HG02798 (cell line): Measurements from ENCODE around the gene C22orf15.

Experiments
- ATAC-seq: cut with Tn5 transposase; IDR thresholded peaks from one replicate; pipeline ENCODE4 v1.9.1; 2021; ENCODE audit warnings: mild to moderate bottlenecking; ENCODE audit not compliant: unreplicated experiment, poor library complexity

Gene C22orf15

DNA sequence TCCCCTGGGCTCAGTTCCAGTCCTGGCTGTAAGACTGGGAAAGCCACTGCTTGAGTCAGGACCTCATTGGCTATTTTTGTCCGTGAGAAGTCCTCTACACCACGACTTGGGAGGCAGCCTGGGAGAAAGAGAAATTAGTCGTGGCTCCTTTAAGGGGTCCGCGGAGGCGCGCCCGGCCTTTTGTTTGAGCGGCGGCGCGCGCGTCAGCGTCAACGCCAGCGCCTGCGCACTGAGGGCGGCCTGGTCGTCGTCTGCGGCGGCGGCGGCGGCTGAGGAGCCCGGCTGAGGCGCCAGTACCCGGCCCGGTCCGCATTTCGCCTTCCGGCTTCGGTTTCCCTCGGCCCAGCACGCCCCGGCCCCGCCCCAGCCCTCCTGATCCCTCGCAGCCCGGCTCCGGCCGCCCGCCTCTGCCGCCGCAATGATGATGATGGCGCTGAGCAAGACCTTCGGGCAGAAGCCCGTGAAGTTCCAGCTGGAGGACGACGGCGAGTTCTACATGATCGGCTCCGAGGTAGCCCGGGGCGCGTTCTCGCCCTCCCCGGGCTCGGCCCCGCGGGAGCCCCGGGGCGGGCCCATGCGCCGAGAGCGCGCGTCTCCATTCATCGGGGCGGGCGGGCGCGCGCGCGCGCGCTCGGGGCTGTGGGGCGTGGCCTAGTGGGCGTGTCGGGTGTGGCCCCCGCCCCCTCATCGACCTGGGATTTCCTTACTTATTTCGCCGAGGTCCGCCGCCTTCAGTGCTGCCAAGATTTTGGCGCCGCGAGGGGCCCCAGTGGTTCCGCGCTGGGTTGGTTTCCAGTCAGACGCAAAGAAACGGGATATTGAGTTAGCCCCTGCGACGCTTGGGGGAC lies 24.2 kb downstream of the C22orf15 start, which contains the start of gene SMARCB1:
Gene SMARCB1, plus strand, starts transcription at position 215 of the 848 bp plus-strand sequence. Its CDS starts 204 bp downstream, at position 419.
- ATAC-seq: peak; percentile 82

- no peak for ATAC-seq
Measured at GRCh38 chr22:23787600-23787896, 24.8 kb downstream of the C22orf15 start.

DNA sequence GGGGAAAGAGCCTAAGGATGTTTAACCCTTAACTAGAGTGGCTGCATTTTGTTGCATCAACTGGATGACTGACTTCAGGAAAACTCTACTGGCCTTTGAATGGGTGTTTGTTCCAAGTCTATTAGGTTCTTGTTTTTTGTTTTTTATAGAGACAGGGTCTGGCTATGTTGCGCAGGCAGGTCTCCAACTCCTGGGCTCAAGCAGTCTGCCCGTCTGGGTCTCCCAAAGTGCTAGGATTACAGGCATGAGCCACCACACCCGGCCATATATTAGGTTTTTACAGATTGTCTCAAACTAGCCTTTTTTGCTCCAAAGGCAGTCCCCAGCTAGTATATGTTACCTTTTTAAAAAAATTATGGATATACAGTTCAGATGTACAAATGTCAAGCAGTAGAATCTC lies 25.1 kb downstream of the C22orf15 start:
- ATAC-seq: no peak

DNA sequence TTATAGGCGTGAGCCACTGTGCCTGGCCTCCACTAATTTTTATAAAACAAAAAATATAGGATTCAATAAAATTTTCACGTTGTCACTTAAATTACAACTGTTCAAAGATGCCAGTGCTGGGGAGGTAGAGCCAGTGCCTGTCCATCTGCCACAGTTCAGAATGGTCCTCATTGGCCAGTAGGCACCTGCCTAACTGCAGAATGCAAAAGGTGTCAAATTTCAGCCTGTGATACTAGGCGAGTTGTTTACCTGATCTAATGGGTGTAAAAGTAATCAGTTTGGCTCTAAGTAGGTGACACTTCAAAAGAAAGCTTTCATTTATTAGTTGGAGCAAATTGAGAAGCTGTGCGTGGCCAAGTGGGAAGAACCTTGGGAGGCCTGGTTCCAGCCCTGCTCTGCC lies 26.3 kb downstream of the C22orf15 start:
- ATAC-seq: no peak

- ATAC-seq: no peak
Measured at GRCh38 chr22:23789638-23790037, 26.8 kb downstream of the C22orf15 start.

DNA sequence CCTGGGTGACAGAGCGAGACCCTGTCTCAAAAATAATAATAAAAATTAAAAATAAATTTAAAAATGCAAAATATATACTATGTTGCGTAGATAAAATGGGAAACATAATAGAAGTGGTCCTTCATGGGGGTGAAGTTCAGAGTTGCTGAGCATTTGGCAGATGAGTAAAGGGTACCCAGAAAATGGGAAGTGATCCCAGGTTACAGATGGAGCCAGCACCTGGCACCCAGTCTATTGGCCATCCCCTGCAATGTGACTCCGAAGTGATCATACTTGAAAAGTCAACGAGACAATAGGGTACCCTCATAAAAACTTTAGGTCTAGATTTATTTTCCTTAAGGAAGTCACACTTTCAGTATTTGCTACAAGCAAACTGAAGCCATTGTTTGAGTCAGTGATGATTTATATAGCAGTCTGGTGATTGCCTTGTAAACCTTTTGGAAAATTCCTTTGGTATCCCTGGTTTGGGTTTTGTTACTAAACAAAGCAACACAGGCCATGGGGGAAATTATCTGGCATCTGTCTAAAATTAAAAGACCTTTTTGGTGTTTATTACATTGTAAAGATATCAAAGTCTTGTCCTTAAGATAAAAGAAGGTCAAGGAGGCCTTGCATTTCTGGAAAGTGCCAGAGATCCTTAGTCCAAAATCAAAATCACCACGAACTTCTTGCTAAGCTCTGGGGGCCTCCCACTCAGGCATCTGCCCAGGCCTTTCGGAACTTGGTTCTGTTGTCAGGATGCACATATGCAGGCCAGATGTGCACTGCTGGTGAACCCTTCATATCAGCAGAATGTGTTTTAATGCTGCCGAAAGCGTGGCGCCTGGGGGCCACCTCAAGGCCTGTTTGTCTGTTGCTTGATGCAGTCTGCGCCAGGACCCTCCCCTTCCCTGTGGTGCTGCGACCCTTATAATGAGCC lies 28.3 kb downstream of the C22orf15 start:
- ATAC-seq: no peak

- ATAC-seq: no peak
Measured at GRCh38 chr22:23791738-23792645, 29.2 kb downstream of the C22orf15 start.

GRCh38 chr22:23793326-23793725 lies 30.5 kb downstream of the C22orf15 start:
- ATAC-seq: no peak

GRCh38 chr22:23796461-23796860 lies 33.7 kb downstream of the C22orf15 start:
- no peak for ATAC-seq

GRCh38 chr22:23800297-23801237 lies 37.8 kb downstream of the C22orf15 start:
- ATAC-seq: peak; percentile 60

DNA sequence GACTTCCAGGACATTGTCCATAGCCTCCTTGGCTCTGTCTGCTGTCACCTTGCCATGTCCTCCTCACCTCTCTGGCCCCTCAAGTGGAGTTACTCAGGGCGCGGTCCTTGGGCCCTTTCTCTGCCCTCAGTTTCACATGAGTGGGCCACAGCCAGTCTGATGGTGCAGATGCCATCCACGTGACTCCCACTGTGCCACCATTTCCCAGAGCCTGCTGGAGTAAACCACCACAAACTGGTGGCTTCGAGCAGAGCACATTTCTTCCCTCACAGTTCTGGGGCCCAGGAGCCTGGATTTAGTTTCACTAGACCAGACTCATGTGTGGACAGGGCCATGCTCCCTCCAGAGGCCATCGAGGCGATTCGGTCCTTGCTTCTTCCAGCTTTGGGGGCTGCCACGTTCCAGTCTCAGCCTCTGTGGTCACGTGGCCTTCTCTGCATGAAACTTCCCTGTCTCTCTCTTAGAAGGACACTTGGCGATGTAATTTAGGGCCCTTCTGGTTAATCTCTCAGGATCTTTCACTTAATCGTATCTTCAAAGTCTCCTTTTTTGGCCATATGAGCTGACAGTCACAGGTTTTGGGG lies 38.5 kb downstream of the C22orf15 start:
- ATAC-seq: peak; percentile 6

GRCh38 chr22:23801886-23802377 lies 39.1 kb downstream of the C22orf15 start:
- ATAC-seq: no peak

- peak; percentile 36 for ATAC-seq
Measured at GRCh38 chr22:23803001-23803819, 40.4 kb downstream of the C22orf15 start.

GRCh38 chr22:23804781-23805291 lies 42.0 kb downstream of the C22orf15 start:
- ATAC-seq: no peak

DNA sequence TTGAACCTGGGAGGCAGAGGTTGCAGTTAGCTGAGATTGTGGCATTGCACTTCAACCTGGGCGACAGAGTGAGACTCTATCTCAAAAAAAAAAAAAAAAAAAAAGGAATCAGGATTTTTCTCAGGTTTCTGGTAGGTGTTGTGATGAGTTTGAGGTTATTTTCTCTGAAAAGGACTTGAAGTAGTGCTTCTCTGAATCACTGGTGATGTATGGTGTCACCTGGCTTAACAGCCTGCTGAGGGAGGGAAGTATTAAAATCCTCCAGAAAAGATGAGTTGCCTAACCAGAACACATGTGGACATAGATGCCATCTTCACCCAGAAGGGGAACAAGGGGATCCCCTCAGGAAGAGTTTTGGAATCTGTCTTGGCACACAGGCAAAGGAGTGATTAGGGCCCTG lies 44.0 kb downstream of the C22orf15 start:
- ATAC-seq: no peak

DNA sequence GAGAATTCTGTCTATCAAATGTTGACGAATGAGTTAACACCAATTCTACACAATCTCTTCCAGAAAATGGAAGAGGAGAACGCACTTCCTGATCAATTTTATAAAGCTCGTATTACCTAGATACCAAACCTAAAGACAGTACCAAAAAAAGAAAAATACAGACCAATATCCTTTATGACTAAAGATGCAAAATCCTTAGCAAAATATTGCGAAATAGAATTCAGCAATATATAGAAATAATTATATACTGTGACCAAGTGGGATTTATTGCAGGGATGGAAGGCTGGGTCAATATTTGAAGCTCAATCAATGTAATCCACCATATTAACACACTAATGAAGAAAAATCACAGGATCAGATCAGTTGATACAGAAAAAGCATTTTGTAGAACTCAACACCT lies 49.6 kb downstream of the C22orf15 start:
- ATAC-seq: no peak
